HG03066 (cell line): ENCODE data around the gene EAF2.

Experiments
- ATAC-seq: cut with Tn5 transposase; IDR thresholded peaks from one replicate; pipeline ENCODE4 v1.9.1; 2021; ENCODE audit warnings: low read depth; ENCODE audit not compliant: unreplicated experiment

Gene EAF2

DNA sequence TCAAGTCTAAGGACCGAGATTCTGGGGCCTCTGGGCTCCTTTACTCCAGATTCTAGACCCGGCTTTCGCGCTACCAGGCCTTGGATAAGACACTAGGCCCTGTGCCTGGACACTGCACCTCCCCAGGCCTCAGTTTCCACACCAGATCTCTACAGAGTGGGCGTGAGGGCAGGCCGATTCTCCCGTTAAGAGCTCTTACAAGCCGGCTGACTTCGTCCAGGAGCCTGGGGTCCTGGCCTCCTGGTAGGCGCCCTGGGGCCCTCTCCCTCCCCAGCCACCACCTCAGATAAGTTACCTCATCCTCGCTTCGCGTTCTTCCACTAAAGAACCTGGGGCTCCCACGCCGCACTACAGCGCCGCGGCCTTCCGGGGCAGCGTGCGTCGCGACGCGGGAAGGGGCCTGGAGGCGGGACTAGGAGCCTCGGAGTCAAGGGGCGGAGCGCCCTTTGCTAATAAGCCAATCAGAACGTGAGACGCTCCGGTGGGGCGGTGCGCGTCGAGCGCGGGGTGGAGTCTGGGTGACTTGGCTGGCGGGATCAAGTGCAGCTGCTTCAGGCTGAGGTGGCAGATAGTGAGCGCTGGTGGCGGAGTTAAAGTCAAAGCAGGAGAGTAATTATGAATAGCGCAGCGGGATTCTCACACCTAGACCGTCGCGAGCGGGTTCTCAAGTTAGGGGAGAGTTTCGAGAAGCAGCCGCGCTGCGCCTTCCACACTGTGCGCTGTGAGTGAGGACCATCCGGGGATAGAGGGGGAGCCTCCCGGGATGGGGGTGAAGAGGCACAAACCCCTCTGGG lies at the start of gene EAF2, which contains the start of gene IQCB1:
Gene EAF2, plus strand, starts transcription at position 539 of the 794 bp plus-strand sequence. Its CDS starts 77 bp downstream, at position 616.
Gene IQCB1, minus strand, starts transcription at position 390 of the 794 bp plus-strand sequence. CDS start 6,100 bp downstream, outside the sequence.
- ATAC-seq, result peak; percentile 98

DNA sequence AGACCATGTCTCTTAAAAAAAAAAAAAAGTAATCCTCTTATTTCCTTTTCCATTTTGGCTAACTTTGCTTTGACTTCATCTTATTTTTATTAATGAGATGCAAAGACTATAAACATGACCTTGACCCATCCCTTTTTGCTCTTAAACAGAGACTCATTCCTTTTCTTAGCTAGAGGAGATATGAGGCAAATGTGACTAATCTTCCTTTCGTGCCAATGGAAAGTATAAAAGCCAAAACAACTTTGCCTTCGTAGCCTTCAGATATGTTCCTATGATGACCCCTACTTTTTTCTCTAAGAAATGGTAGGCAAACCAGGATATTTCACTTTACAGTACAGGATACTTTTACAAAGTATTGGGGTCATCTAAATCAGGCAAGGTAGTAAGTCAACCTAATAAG lies 48.5 kb upstream of the EAF2 start:
- ATAC-seq, result no peak

DNA sequence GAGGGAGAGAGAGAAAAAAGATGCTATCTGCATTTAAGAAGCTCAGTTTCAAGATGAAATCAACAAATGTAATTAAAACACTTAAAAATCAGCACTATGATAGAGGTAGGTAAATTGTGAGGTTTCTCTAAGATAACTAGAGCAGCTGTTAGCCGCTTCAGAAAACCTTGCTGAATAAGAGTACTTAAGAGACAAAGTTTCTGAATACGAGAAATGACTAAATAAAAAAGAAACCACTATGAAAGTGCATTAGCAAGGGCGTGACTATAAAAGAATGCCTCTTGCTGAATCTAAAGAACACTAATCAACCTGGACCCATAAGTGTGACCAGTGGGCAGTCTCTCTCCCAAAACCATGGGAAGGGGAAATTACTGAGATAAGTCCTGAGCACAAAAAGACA lies 41.9 kb upstream of the EAF2 start:
- peak; percentile 75 for ATAC-seq

DNA sequence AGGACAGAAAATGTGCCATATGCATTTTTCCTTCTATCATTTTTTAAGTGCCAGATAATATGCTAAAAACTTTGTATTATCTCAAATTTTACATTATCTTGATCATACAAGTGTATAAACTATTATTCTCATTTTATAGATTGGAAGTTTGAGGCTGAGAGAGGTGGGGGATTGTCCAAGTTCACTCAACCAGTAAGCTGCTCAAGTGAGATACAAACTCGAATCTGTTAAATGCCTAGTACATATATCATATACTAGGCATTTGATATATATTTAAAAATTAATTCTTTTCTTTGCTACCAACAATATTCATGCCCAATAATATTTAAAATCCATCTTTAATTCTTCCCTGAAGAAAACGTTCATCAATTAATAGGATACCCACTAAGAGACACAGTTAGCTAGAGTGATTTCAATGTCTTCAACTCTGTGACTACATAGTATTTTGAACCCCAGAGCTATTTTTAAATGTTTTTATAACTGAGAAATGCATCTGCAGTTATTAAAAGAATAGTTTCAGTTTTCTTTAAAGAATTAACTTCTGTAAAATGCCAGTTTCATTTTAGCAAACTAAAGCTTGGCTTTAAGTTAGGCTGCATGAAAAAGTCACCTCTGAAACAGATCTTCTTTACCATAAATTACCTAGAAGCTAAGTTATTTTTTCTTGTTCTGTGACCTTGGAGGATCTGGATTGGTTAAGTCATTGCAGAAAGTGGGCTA lies 40.6 kb upstream of the EAF2 start:
- ATAC-seq, result no peak

DNA sequence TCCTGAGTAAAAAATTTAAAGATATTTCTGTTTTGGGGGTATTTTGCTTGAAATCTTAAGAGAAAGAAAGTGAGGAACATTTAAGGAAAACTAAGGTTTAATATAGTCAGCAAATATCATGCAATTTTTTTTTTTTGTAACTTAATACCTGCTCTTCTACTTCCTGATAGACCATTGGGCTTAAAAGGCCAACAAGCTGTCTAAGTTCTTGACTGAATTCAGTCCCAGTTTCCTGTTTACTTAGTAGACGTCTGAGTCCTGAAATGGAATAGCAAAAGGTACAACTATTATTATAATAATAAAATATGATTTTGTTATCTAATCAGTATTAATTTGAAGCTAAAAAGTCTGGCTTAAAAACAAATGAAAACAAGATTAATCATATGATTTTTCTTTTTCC lies 38.0 kb upstream of the EAF2 start:
- no peak for ATAC-seq

DNA sequence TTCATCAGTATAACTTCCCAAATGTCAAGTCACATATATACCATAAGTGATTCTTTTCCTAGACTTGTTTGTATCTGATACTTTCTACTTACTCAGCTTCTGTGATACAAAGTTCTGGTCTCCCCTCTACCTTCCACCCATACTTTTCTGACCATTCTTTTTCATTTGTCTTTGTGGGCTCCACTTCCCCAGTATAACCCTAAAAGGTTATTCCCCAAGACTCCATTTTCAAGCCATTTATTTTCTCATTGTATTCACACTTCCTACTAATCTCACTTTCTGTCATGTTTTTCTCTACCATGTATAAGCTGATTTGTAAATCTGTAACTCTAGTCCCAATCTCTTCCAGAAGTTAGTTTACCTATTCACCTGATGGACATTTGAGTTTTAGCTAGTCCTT lies 34.1 kb upstream of the EAF2 start:
- no peak for ATAC-seq

DNA sequence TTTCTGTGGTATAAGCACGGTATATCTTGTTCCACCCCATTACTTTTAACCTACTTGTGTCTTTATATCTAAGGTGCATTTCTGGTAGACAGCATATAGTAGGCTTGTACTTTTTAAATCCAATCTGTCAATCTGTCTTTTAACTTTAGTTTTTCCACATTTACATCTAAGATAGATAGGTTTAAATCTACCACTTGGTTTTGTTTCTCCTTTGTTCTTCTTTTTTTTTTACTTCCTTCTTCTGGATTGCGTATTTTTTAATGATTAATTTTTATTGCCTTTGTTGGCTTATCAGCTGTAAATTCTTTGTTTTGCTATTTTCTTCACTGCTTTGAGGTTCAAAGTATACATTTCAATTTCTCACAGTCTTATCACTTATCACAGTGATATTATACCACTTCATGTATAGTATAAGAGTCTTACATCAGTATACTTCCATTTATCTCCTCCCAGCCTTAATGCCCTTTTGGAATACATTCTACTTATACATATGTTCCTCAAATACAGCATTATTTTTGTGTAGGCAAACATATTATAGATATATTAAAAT lies 31.2 kb upstream of the EAF2 start:
- ATAC-seq, result no peak

DNA sequence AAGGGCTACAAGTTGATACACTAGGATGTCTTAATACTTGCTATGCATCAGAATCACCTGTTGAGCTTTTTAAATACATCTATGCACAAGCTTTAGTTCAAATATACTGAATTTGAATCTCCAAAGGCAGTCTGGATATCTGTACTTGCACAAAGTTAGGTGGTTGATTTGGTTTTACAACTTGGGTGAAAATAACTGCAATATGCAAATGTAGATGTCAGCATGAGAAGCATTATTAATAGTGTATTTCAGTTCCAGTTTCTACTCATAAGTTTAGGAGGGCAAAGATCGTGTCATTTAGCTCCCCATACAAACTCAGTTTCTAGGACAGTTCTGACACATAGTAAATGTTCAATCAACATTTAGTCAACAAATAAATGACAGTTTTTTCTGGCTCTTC lies 25.8 kb upstream of the EAF2 start:
- ATAC-seq, result peak; percentile 99

DNA sequence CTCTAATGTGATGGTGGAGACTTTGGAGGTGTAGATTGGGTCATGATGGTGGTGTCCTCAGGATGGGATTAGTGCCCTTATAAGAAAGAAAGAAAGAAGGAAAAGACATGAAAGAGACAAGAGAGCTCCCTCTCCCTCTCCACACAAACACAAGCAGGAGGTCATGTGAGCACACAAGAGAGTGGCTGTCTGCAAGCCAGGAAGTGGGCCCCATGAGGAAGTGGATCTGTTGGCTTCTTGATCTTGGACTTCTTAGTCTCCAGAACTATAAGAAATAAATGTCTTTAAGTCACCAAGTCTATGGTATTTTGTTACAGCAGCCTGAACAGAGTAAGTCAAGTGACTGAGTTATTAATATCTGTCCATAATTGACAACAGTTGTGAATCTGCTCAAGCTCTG lies 17.3 kb upstream of the EAF2 start:
- no peak for ATAC-seq

DNA sequence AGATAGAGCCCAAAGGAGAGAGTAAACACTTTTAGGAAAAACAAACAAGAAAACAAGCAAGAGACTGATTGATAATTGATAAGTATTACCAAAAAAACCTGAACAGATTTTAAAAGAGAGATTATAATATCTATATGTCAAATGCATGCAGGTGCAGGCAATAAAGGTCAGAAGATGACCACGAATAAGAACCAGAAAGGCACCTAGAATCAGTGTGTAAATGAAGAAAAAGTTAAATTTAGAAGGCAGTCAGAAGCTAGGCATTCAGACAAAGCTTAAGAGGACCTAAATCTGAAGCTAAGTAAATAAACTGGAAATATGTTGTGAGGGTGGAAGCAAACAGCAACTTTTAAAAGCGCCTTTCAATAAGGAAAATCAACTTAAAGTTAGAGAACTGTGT lies 16.4 kb upstream of the EAF2 start:
- ATAC-seq, result no peak

DNA sequence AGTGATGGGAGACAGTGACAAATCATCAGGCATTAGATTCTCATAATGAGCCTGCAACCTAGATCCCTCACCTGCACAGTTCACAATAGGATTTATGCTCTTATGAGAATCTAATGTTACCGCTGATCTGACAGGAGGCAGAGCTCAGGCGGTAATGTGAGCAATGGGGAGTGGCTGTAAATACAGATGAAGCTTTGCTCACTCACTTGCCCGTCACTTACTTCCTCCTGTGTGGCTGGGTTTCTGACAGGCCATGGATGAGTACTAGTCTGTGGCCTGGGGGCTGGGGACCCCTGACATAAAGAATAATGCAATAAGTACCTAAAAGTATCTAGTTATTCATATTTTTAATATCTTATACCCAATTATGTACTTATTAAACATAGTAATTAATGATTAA lies 15.8 kb upstream of the EAF2 start:
- ATAC-seq, result no peak

DNA sequence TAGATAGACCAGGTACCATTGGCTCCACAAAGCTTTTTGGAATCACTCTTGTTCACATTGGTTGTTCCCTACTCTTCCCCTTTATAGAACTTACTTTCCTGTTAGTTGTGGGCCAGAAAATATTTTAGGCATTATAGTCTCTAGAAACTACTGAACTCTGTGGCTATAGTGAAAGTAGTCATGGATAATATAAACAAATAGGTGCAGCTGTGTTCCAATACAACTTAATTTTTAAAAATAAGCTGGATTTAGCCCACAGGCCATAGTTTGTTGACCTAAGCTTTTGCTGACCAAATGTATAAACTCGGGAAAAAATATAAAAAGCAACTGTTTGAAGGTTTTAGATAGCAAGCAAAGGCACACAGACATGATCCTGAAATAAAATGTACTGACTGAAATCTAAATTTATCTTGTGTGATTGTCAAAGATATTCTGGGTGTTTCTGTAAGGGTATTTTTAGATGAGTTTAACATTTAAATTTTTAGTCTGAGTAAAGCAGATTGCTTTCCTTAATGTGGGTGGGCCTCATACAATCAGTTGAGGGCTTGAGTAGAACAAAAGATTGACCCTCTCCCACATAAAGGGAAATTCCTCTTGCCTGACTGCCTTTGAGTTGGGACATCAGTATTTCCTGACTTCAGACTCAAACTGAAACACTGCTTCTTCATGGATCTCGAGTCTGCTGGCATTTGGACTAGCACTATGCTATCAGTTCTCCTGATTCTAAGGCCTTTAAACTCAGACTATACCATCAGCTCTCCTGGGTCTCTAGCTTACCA lies 13.4 kb upstream of the EAF2 start:
- ATAC-seq, result no peak

DNA sequence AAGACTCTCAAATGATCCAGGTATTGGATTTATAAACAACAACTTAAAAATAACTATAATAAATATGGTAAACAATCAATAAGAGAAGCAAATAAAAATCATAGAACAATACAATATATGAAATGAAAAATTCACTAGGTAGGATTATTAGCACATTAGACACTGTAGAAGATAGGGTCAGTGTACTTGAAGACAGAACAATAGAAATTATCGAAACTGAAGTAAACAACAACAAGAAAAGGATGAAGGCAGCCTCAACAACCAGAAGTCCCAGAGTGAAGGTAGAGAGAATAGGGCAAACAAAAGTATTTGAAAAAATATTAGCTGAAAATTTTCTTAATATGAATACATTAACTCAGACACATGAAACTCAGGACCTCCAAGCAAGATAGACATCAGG lies 12.0 kb upstream of the EAF2 start:
- no peak for ATAC-seq

DNA sequence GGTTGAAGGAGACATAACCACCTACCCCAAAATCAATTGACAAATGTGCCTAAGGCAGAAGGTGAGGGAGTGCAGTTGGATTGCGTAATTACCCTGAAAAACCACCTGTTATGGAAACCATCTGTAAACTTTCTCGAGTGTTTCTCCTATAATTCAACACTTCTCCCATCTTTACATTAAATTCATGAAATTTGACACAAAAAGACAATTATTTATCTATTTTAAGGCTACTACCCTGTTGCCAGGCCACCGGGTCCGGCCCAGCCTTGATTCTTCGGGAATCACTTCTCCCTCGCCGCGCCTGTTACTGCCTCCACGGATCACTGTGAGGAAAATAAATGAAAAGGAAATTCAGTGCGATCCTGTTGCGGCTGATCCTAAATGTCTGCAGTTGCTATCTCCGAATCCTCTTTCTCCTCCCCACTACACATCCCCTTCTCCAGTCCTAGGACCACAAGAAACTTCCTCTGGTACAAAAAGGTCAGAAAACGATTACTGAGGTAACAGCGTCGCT lies 795 bp upstream of the EAF2 start:
- ATAC-seq, result peak; percentile 0

DNA sequence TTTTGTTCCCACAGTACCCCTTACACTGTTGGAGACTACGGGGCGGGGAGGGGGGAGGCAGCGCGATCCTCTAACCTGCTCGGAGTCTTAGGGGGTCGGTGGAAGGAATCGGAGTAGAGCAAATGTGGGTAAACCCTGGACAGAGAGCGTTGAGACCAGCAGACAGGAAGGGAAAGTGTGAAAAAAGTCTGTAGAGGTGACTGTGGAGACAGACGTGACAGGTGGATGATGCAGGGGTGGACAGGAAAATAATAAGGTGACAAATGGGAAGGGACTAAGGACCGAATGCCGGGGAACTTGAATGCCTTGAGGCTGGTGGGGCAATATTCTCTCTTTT lies 424 bp downstream of the EAF2 start:
- peak; percentile 23 for ATAC-seq

DNA sequence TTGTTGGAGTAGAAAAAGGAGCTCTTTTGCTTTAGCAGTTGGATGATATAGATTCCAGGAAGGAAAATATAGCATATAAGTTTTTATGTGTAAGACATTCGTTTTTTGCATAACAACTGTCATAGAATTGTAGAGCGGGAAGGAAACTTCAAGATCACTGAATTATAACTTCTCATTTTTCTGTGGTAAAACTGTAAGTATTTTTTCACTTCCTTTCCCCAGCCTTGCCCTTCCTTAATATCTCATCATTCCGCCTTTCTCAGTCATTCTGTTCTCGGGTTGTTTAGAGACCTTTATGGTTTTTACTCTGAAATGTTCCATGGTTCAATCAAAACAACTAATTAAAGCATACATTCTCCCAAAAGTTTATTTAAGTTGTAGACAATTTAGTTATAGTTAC lies 1.1 kb downstream of the EAF2 start:
- no peak for ATAC-seq

DNA sequence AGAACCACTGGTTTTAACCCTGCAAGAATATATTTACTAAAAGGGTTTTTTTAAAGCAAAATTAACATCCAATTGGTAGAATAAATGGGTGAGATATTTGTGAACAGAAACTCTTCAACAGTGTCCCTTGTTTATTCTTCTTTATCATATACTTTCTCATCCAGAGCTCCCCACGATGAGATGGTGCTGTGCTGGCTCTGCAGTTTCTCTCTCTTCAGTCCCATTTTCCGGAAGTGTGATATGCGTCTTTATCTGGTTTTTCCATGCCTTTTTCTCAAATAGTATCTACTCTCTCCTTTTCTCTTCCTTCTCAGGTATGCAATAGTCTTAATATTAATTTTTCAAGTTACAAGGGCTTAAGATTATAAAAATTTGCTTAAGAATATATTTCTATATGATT lies 1.5 kb downstream of the EAF2 start:
- ATAC-seq, result no peak

DNA sequence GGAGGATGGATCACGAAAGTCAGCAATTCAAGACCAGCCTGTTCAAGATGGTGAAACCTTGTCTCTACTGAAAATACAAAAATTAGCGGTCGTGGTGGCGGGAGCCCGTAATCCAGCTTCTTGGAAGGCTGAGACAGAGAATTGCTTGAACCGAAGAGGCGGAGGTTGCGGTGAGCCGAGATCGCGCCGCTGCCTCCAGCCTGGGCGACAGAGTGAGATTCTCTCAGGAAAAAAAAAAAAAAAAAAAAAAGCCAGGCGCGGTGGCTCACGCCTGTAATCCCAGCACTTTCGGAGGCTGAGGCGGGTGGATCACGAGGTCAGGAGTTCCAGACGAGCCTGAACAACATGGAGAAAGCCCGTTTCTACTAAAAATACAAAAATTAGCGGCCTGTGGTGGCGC lies 5.0 kb downstream of the EAF2 start:
- ATAC-seq, result no peak

DNA sequence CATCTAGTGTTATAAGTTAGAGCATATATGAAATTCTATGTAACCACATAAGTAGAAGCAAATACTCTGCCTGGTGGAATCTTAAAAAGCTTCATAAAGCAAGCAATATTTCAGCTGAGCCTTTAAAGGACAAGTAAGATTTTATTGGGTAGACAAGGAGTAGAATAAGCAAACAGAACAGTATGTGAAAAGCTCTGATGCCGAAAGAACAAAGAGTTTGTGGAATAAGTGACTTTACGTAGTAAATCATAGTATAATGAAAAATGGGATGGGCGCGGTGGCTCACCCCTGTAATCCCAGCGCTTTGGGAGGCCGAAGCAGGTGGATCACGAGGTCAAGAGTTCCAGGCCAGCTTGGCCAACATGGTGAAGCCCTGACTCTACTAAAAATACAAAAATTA lies 9.9 kb downstream of the EAF2 start:
- ATAC-seq, result no peak

DNA sequence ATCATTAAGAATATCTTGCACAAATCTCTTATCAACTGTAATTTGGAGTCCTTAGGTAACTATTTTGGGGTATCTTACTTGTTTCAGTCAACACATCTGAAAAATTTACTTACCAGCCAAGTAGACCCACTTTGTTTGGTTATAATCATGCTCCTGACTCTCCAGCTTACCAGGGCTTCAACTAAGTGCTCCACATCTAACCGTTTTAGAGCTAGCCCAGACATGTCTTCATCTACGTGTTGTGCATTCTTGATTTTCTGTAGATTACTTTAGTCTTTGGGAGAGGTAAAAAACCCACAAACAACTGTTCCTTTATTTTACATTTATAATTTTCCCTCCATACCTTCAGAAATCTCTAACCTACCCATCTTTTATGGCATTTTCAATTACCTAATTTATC lies 17.2 kb downstream of the EAF2 start:
- no peak for ATAC-seq

DNA sequence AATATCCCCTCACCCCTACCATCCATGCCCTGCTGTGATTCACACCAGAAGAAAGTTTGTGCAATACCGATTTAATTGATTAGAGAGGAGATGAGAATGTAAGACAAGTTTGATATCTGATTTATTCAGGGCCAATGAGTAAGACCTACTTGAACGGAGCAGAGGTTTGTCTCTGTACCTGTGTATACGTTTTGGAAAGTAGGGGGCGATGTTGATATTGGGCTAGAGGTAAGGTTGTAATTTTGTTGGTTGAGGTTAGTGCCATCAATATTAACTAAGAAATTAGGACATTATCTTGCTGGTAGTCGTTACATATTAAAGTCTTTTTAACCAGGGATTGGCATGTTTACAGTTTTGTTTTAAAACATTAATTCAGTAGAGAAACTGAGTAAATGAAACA lies 20.5 kb downstream of the EAF2 start:
- ATAC-seq, result no peak
